Measurements from ENCODE around the gene MBNL3.

- TF ChIP-seq CTCF (conservative IDR thresholded peaks at IDR 0.05; ENCODE audit: low read depth, low read length) (no peak), EZH2 (IDR thresholded peaks at IDR 0.05; ENCODE audit: borderline replicate concordance, low read depth, low read length, poor library complexity, severe bottlenecking) (no peak)
These were observed 15.6 kb upstream of the MBNL3 start for GRCh38 chrX:132504417-132504816.
